Sigmoid colon (tissue), 7 donors: ENCODE results near the gene ESPNL. TPM values are rescaled to one million over a fixed set of nuclear protein-coding genes. Genes with fewer than 3 reads are reported as not detected.
A peak's percentile ranks its signal among the peaks of the same experiment; 100 is the strongest.

Source experiments
- DNase-seq: peaks from one replicate; pipeline ENCODE4 v3.0.0-alpha.2; 2019
- H3K27ac ChIP-seq, 4 donors: fragments of 200-600 bp; sonication (generic); one replicate each; pipeline ENCODE4 v1.5.1; 2016 to 2019; ENCODE audit warnings: mild to moderate bottlenecking in 1 of 4
- H3K27me3 ChIP-seq, 3 donors: fragments of 200-600 bp; sonication (generic); one replicate each; pipeline ENCODE4 v1.5.1; 2019; ENCODE audit warnings: mild to moderate bottlenecking in 1 of 3
- H3K36me3 ChIP-seq, 4 donors: fragments of 200-600 bp; sonication (generic); one replicate each; pipeline ENCODE4 v1.5.1; 2016 to 2019
- H3K4me1 ChIP-seq, 4 donors: fragments of 200-600 bp; sonication (generic); one replicate each; pipeline ENCODE4 v1.5.1; 2017 to 2019
- H3K4me3 ChIP-seq, 4 donors: fragments of 200-600 bp; sonication (generic); one replicate each; pipeline ENCODE4 v1.5.1; 2017 to 2019; ENCODE audit warnings: mild to moderate bottlenecking in 2 of 4, moderate library complexity in 1 of 4
- H3K9me3 ChIP-seq, 4 donors: fragments of 200-600 bp in 3 of 4; sonication (generic) in 3 of 4; one replicate each; pipeline versions ENCODE4 v1.5.1 to v1.6.1; 2013 to 2019
- EP300 ChIP-seq, 4 donors: sonication (generic); formaldehyde crosslinking; IDR thresholded peaks; one replicate each; pipeline ENCODE4 v1.6.1; 2017; ENCODE audit warnings: antibody characterized with exemption in 4 of 4
- POLR2A ChIP-seq, 2 donors: fragments of 450-650 bp; IDR thresholded peaks; one replicate each; pipeline ENCODE4 v1.6.1; 2016; ENCODE audit warnings: antibody characterized with exemption in 2 of 2, mild to moderate bottlenecking in 2 of 2, moderate library complexity in 2 of 2
- POLR2AphosphoS5 ChIP-seq, 4 donors: sonication (generic); formaldehyde crosslinking; IDR thresholded peaks; one replicate each; pipeline ENCODE4 v1.6.1; 2017; ENCODE audit warnings: antibody characterized with exemption in 4 of 4
- WGBS, 2 donors: extraction: QIAGEN DNeasy Blood & Tissue Kit; methylation state at CpG; one replicate each; pipeline ENCODE4 v1.1.7; 2013; 5-methylcytosine and 5-hydroxymethylcytosine counted together
- intact Hi-C: fragments of 100-400 bp; cut with DNase I; formaldehyde crosslinking; loops from one replicate; pipeline ENCODE4 v1.15.1; 2023
- polyA plus RNA-seq, 3 donors: library from polyadenylated mRNA; stranded (reverse); fragments of 200-250 nt; gene quantifications; one replicate each; pipeline ENCODE4 v1.2.3, GENCODE V29; 2013
- total RNA-seq, 4 donors: library from RNA; depleted of rRNA; stranded (reverse); fragments of >200 nt; gene quantifications; one replicate each; pipeline ENCODE4 v1.1.0, GENCODE V29; 2016
- TF ChIP-seq, protein P1 (sequence below), 4 experiments: fragments of 450-650 bp in 3 of 4; fragments of 200-600 bp in 1 of 4; IDR thresholded peaks; one replicate each; pipeline ENCODE4 v1.5.1; 2016 to 2019; ENCODE audit warnings: antibody characterized with exemption in 4 of 4, mild to moderate bottlenecking in 3 of 4, moderate library complexity in 2 of 4
- donor health status: healthy with polysubstance abuse.
- donor health status: Bipolar disorder and iron deficiency.
- donor health status: healthy.

ESPNL gene
- total and polyA plus RNA-seq, 7 donors = 0.36 to 2.0 (median 0.58) TPM; not detected in 3

DNA sequence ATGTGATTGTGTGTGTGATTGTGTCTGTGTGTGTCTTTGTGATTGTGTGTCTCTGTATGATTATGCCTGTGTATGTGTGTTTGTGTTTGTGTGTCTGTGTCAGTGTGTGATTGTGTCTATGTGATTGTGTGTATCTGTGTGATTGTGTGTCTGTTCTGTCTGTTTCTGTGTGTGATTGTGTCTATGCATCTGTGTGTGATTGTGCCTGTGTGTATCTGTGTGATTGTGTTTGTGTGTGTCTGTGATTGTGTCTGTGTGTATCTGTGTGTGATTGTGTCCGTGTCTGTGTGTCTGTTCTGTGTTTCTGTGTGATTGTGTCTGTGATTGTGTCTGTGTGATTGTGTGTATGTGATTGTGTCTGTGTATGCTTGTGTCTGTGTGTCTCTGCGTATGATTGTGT, 26.2 kb downstream of the ESPNL start:
- 94 to 95% methylated on average over 2 of the region's 2 CpGs for WGBS, 2 donors
- H3K4me1 ChIP-seq = peaks cover 0 to 13% (median 4%) of the 10 kb centered on the region in 4 donors
- DNase-seq = no peak
- no peaks in the 10 kb centered on the region for H3K27me3 ChIP-seq
- H3K27ac ChIP-seq = no peak overlapping the region
- H3K4me3 ChIP-seq = no peak overlapping the region
- intact Hi-C loops = no loop called here
- no peak for TF ChIP-seq POLR2AphosphoS5 (IDR thresholded peaks at IDR 0.05)
- TF ChIP-seq, protein P1, sequence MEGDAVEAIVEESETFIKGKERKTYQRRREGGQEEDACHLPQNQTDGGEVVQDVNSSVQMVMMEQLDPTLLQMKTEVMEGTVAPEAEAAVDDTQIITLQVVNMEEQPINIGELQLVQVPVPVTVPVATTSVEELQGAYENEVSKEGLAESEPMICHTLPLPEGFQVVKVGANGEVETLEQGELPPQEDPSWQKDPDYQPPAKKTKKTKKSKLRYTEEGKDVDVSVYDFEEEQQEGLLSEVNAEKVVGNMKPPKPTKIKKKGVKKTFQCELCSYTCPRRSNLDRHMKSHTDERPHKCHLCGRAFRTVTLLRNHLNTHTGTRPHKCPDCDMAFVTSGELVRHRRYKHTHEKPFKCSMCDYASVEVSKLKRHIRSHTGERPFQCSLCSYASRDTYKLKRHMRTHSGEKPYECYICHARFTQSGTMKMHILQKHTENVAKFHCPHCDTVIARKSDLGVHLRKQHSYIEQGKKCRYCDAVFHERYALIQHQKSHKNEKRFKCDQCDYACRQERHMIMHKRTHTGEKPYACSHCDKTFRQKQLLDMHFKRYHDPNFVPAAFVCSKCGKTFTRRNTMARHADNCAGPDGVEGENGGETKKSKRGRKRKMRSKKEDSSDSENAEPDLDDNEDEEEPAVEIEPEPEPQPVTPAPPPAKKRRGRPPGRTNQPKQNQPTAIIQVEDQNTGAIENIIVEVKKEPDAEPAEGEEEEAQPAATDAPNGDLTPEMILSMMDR (IDR thresholded peaks at IDR 0.05) = peak in 1 of 4 experiments; percentile 8
- no peaks in the 10 kb centered on the region for H3K9me3 ChIP-seq
- H3K36me3 ChIP-seq = no peaks in the 10 kb centered on the region

- Histone ChIP-seq H3K27me3 (no peaks in the 10 kb centered on the region), H3K9me3 (no peaks in the 10 kb centered on the region), H3K4me1 (peaks cover 0 to 13% (median 4%) of the 10 kb centered on the region in 4 donors), H3K27ac (no peak overlapping the region), H3K36me3 (no peaks in the 10 kb centered on the region), H3K4me3 (peak overlapping the region in 1 of 4 donors; percentile 19)
- 86 to 93% methylated on average over 2 of the region's 2 CpGs for WGBS, 2 donors
- intact Hi-C loops = no loop called here
- TF ChIP-seq, protein P1 (IDR thresholded peaks at IDR 0.05) = no peak
- TF ChIP-seq POLR2AphosphoS5 (IDR thresholded peaks at IDR 0.05) (no peak), POLR2A (IDR thresholded peaks at IDR 0.05) (no peak), EP300 (IDR thresholded peaks at IDR 0.05) (no peak)
- DNase-seq = no peak
Observed at GRCh38 chr2:238126775-238127164, 26.6 kb downstream of the ESPNL start.

GRCh38 chr2:238127165-238128060, 27.3 kb downstream of the ESPNL start:
- peak overlapping the region in 3 of 4 donors; percentile 19 to 48 (median 22) for H3K4me3 ChIP-seq
- 50 to 56% methylated on average over 36 of the region's 36 CpGs for WGBS, 2 donors
- H3K36me3 ChIP-seq = no peaks in the 10 kb centered on the region
- H3K27ac ChIP-seq = peak overlapping the region in 1 of 4 donors; percentile 24
- no peak for TF ChIP-seq EP300 (IDR thresholded peaks at IDR 0.05)
- no peak for TF ChIP-seq POLR2AphosphoS5 (IDR thresholded peaks at IDR 0.05)
- TF ChIP-seq POLR2A (IDR thresholded peaks at IDR 0.05) = no peak
- TF ChIP-seq, protein P1 (IDR thresholded peaks at IDR 0.05) = no peak
- peaks cover 0 to 13% (median 4%) of the 10 kb centered on the region in 4 donors for H3K4me1 ChIP-seq
- peak; percentile 84 for DNase-seq
- intact Hi-C loops = no loop called here
- H3K27me3 ChIP-seq = no peaks in the 10 kb centered on the region
- H3K9me3 ChIP-seq = no peaks in the 10 kb centered on the region

- TF ChIP-seq POLR2AphosphoS5 (IDR thresholded peaks at IDR 0.05) = no peak
- no peak for TF ChIP-seq POLR2A (IDR thresholded peaks at IDR 0.05)
- TF ChIP-seq EP300 (IDR thresholded peaks at IDR 0.05) = no peak
- TF ChIP-seq, protein P1 (IDR thresholded peaks at IDR 0.05) = no peak
- WGBS, 2 donors = 92% methylated on average over 22 of the region's 22 CpGs
- Histone ChIP-seq H3K27me3 (no peaks in the 10 kb centered on the region), H3K4me1 (peaks cover 0 to 13% (median 4%) of the 10 kb centered on the region in 4 donors), H3K36me3 (no peaks in the 10 kb centered on the region), H3K9me3 (no peaks in the 10 kb centered on the region), H3K4me3 (peak overlapping the region in 1 of 4 donors; percentile 48), H3K27ac (no peak overlapping the region)
- intact Hi-C loops = no loop called here
- no peak for DNase-seq
Observed at GRCh38 chr2:238128061-238128440, 27.9 kb downstream of the ESPNL start.
